HG02759 (cell line): Measurements from ENCODE around the gene PNPLA2.

Experiments
- ATAC-seq: cut with Tn5 transposase; IDR thresholded peaks from one replicate; pipeline ENCODE4 v1.9.1; 2021; ENCODE audit warnings: mild to moderate bottlenecking, moderate library complexity; ENCODE audit not compliant: unreplicated experiment

The PNPLA2 gene

GRCh38 chr11:818396-819128 lies at the start of gene PNPLA2:
TSS of gene PNPLA2 (plus strand) at chr11:818914. CDS start at chr11:819719, 805 bp downstream.
- ATAC-seq, result no peak

GRCh38 chr11:769887-770641 lies 48.6 kb upstream of the PNPLA2 start:
- no peak for ATAC-seq

- no peak for ATAC-seq
Observed at GRCh38 chr11:770642-771616, 47.8 kb upstream of the PNPLA2 start.

- no peak for ATAC-seq
Observed at GRCh38 chr11:771617-772204, 47.0 kb upstream of the PNPLA2 start.

- no peak for ATAC-seq
Observed at GRCh38 chr11:772429-773390, 46.0 kb upstream of the PNPLA2 start.

GRCh38 chr11:773425-773824 lies 45.3 kb upstream of the PNPLA2 start:
- no peak for ATAC-seq

- ATAC-seq, result no peak
Observed at GRCh38 chr11:773830-774229, 44.9 kb upstream of the PNPLA2 start.

GRCh38 chr11:774873-775592 lies 43.7 kb upstream of the PNPLA2 start:
- ATAC-seq, result no peak

GRCh38 chr11:776263-776560 lies 42.5 kb upstream of the PNPLA2 start:
- ATAC-seq, result no peak

GRCh38 chr11:776561-777287 lies 42.0 kb upstream of the PNPLA2 start:
- peak; percentile 43 for ATAC-seq

GRCh38 chr11:777288-778255 lies 41.1 kb upstream of the PNPLA2 start, which contains the start of gene GATD1:
TSS of gene GATD1 (minus strand) at chr11:777487. CDS start at chr11:777462, 25 bp downstream.
- ATAC-seq, result peak; percentile 83

GRCh38 chr11:778976-779954 lies 39.4 kb upstream of the PNPLA2 start:
- no peak for ATAC-seq

GRCh38 chr11:779955-780532 lies 38.7 kb upstream of the PNPLA2 start:
- ATAC-seq, result no peak

- ATAC-seq, result no peak
Observed at GRCh38 chr11:782264-783174, 36.2 kb upstream of the PNPLA2 start.

GRCh38 chr11:783581-784015 lies 35.1 kb upstream of the PNPLA2 start:
- no peak for ATAC-seq
